Right kidney (tissue), 1 donor: ENCODE measurements around the gene COG5.

Experiments
- DNase-seq: peaks from one replicate; pipeline ENCODE4 v3.0.0-alpha.2; 2016

COG5 gene

GRCh38 chr7:107154826-107155225, 408.9 kb downstream of the COG5 start:
- DNase-seq = no peak

- DNase-seq = no peak
These were observed 411.7 kb downstream of the COG5 start for GRCh38 chr7:107152011-107152410.
